DMS53 treated with DMSO at 0.1 percent for 48 hours (cell line): ENCODE data around the gene MYH9.
A peak's percentile ranks its signal among the peaks of the same experiment; 100 is the strongest.
"Not testable (repeated sequence)": the region's sequence is repeated elsewhere in the genome, so short reads cannot be mapped to it uniquely, and the experiment has no call there.

Source experiments
- DNase-seq: peaks from one replicate; lab custom pipeline; 2025; ENCODE audit not compliant: unreplicated experiment; lab: John Stamatoyannopoulos, UW

Gene MYH9

DNA sequence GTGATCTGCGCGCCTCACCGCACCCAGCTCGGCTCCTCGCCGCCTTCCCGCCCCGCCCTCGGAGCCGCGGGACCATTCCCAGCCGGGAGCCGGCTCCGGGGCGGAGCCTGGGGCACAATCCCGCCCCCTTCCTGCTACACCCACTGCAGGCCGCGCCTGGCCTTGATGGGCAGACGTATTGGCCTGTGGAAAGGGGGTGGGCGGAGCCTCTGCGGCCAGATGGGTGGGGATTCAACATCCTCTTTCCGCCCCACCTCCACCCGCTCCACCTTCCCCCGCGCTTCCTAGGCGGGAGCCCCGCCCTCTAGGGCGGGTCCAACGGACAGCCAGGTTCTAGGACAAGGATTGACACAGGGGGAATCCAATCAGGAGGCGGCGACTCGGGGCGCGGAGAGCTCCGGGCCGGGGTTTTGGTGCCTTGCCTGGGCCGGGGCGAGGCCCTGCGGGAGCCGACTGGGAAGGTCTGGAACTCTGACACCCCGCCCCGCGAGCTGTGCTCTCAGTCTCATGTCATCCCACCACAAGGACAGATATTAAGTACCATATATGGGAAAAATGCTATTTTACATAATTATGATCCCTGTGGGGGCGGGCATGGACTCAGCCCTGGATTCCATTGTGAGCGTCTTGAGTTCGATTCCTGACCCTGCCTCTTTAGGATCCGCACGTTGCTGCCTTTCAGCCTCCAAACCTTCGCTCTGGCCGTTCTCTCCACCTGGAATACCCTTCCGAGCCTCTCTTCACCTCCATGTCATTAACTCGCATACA is at the start of gene MYH9:
MYH9 (minus strand) TSS at position 9 of the 768 bp plus-strand sequence. CDS start 38,731 bp downstream, outside the sequence.
- peak; percentile 57 for DNase-seq

DNA sequence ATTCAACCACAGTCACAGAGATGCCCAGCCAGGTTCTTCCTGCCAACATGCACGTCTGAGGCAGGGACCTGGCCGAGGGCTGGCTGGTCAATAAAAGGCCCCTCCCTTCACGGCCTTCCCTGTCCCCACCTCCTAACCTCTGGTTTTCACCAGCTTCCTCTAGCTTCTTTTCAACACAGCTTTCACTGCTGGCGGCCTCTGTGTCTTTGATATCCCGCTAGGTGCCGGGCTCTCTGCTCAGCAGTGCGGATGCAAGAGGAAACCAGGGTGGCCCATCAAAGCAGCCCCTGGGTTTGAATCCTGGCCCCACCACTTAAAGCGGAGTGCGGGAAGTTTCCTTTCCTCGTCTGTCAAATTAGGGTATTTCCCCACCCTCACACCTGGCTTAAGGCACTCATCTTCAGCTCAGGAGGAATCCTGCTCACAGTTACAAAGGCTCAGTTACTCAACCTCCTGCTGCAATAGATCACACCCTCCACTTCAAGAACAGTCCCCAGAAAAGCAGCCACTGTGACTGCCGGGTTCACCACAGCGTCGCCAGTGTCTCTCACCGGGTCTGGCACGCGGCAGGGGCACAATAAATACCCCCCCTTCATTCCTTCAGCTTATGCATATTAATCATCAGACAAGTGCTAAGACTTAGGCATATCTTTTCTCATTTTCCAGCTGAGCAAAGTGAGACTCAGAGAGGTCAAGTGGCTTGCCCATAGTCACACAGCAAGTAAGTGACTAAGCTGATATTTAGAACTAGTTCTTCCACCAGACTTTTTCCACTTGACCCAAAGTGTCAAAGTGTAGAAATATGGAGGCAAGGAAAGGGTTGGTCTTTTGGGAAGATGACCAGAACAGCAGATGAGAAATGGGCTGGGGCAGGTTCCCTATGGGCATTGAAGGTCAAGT is 48.0 kb upstream of the MYH9 start:
- DNase-seq = peak; percentile 29

DNA sequence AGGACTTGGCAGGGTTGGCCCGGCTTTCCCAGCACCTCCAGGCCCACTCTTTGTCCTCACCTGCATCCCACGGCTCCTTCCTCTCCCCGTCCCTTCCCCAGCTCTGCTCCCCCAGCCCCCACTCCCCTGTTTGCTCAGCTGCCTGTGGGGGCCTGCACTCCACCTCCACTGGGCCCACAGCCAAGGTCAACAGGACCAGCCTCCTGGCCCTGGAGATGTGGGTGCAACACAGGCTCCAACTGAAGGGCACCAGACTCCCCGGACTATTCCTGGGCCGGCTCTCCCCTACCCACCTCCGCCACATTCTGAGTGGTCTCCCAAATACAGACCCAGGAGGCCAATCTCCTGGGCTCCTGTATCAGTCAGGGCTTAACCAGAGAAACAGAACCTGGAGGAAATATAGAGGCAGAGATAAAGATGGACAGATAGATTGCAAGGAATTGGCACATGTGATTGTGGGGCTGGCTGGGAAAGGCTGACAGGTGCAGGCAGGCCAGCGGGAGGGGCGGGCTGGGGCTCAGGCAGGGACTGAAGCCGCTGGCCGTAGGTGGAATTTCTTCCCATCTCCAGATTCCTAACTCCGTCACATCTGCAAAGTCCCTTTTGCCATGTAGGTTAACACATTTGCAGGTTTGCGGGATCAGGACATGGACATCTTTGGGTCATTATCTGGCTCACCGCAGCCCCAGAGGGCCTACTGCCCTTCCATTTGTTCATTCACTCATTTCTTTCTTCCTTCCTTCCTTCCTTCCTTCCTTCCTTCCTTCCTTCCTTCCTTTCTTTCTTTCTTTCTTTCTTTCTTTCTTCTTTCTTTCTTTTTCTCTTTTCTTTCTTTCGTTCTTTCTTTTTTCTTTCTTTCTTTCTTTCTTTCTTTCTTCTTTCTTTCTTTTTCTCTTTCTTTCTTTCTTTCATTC is 45.8 kb upstream of the MYH9 start:
- peak; percentile 47 for DNase-seq

DNA sequence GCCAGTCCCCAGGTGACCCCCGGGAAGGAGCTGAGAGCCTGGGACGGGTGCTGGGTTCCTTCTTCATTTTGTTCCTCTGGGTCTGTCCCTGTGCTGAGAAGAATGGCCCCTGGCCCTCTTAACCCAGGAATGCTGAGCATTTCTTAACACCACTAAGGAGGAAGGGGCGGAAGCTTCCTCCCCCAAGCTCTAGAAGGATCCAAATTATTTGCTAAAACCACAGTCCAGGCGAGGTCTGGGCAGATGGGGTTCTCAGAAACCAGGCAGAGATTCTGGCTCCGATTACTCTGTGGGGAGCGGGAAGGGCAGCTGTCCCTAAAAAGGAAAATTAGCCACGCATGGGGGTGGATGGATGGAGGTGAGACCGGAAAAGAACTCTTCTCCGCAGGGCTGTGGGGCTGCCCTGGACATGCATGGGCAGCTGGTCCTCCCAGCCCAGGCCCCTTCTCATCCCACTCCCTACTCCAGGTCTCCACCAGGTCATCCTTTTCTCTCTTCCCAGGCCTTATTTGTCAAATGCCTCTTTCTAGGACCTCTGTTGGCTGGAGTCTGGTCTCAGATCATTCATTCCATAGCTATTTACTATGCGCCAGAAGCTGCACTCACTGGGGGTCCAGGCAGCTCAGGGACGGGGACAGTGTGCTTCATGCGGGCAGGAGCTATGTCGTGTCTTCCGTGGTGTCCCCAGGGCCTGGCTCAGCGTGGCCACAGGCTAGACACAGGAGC is 45.0 kb upstream of the MYH9 start:
- DNase-seq = no peak

DNA sequence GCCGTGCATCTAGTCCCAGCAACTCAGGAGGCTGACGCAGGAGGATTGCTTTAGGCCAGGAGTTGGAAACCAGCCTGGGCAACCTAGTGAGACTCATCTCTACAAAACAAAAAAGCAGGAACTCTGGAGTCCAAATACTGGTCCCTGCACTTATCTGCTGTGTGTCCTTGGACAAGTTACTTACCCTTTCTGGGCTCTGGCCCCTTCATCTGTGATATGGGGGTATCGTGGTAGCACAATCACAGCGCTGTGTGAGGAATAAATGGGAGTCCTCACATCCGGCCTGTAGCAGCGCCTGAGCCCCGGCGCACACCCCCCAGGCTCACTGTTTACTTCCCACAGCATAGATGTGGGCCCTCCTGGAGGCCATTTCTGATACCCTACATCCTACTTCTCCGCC is 44.2 kb upstream of the MYH9 start:
- DNase-seq = no peak

DNA sequence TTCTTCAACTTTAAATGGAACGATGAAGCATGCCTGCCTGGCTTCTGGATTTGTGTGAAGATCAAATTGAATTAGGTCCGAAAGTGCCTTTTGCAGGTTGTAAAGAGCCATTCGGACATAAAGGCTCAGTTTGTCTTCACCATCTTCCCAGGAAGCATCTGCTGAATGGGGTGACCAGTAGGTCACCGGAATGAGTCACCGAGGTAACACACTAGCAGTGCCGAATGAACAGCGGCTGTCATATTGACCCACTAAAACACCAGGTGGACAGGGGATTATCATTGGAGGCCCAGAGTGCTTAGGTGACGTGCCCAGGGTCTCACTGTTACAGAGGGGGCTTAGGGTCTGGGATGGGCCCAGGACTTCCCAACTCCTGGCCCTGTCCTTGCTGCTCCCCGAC is 43.1 kb upstream of the MYH9 start:
- peak; percentile 32 for DNase-seq

DNA sequence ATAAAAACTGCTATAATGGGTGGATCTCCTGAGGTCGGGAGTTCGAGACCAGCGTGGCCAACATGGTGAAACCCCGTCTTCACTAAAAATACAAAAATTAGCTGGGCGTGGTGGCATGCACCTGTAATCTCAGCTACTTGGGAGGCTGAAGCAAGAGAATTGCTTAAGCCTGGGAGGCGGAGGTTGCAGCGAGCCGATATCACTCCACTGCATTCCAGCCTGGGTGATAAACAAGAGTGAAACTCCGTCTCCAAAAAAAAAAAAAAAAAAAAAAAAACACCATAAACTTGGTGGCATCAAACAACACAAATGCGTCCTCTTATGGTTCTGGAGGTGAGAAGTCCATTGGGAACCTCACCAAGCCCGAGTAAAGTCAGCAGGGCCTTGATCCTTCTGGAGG is 40.2 kb upstream of the MYH9 start:
- DNase-seq = not testable (repeated sequence)

DNA sequence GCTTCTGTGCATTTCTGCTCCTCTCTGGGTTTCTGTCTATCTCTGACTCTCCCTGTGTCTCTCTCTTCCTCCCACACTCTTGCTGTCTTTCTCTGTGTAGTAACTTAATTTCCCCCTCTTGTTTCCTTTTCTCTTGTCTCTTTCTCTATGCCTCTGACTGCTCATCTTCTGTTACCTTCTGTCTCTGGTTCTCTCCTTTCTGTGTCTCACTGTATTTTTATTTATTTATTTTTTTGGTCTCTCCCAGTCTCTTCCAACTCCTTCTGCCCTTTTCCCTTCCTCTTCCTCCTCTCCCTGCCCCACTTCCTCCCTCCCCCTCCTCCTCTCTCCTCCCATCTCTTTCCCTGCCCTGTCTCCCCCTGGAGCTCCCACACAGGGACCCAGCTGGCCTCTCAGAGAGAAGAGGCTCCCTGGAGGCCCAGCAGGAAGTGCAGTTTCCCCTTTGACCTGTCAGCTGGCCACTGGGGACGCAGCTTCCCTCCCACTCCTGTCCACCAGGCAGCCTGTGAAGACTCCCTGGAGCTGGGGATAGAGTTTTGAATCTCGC is 38.3 kb upstream of the MYH9 start:
- DNase-seq = no peak

DNA sequence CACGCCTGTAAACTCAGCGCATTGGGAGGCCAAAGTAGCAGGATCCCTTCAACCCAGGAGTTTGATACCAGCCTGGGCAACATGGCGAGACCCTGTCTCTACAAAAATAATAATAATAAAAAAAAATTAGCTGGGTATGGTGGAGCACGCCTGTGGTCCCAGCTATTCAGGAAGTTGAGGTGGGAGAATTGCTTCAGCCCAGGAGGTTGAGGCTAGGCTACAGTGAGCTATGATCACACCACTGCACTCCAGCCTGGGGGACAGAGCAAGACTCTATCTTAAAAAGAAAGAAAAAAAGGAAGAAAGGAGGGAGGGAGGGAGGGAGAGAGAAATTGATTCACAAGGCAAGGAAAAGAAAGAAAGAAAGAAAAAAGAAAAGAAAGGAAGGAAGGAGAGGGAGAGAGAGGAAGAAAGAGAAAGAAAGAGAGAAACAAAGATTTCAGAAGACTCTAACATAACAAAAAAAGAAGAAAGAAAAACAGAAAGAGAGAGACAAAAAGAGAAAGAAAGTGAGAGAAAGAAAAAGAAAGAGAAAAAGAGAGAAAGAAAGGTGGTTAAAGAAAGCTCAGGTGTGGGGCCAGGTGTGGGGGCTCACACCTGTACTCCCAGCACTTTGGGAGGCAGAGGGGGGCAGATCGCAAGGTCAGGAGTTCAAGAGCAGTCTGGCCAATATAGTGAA is 37.3 kb upstream of the MYH9 start:
- DNase-seq = no peak

DNA sequence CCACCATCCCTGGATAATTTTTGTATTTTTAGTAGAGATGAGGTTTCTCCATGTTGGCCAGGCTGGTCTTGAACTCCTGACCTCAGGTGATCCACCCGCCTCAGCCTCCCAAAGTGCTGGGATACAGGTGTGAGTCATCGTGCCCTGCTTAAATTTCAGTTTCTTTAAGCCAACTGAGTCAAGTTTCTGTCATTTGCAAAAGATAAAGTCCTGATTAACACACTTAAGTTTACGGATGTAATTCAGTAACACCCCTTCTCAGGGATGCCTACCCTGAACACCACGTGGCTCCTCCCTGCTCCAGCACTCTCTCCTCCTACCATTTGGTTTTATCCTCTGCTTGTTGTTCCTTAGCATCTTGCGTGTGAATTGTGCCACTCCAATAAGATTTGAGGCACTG is 36.7 kb upstream of the MYH9 start:
- DNase-seq = not testable (repeated sequence)

DNA sequence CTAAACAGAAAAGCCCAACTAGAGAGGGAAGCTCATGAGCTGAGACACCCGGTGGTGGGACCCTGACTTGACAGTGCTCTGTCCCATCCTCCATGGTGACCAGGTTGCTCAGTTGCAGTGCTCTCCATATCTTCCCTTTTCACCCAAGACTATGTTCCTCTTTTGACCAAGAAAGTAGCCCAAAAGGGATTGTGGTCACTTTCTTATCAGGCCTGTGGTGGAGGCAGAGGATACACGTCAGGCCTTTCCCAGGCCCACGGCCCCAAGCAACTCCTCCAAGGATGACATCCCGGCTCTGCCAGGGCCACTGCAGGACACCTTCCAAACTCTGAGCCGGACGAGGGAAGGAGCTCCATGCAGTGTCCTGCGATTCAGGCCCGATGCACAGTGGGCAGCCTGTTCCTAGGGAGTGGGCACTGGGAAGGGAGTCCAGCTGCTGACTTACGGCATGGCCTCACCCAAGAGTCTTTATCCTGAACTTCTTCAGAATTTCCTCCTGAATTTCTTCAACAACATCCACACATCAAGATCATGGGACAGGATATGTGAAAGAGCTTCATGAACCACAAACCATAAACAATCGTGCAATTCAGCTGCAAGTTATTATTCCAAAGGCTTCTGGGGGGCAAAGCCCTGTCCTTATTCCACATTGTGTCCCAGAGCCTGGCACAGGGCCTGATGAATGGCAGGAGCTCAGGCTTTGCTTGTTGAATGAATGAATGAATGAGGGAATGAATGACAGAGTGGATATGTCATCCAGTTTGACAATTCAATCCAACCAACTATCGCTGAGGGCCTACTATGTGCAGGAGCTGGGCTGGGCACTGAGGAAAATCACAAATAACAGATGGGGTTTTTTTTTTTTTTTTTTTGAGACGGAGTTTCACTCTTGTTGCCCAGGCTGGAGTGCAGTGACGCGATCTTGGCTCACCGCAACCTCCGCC is 36.0 kb upstream of the MYH9 start:
- no peak for DNase-seq

DNA sequence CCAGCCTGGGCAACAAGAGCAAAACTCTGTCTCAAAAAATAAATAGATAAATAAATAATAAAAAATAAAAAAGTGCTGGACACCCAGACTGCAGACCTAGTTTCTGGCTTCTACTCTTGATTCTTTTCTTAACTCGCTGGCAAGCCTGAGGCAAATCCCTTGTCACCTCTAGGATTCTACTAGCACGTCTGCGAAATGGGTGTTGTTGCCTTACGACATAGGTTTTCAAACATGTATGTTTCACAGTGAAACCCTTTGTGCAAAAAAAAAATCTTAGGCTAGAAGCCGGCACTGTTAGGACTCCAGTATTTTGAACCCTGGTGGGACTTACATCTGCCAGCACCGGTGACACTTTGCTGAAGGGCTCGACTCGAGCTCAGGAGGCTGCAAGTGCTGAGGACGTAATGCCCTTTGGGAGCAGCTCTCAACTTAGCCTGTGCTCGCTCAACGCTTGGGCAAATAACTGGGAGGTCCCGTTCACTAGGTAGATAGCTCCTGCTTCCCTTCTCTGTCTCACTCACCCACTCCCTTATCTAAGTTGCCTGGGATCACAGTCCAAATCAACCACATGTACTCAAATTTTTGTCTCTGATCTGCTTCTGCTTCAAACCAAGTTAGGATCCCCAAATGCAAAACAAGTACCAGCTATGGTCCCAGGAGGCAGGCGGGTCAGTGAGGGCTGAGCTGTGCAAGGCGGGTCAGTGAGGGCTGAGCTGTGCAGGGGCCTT is 34.7 kb upstream of the MYH9 start:
- no peak for DNase-seq

DNA sequence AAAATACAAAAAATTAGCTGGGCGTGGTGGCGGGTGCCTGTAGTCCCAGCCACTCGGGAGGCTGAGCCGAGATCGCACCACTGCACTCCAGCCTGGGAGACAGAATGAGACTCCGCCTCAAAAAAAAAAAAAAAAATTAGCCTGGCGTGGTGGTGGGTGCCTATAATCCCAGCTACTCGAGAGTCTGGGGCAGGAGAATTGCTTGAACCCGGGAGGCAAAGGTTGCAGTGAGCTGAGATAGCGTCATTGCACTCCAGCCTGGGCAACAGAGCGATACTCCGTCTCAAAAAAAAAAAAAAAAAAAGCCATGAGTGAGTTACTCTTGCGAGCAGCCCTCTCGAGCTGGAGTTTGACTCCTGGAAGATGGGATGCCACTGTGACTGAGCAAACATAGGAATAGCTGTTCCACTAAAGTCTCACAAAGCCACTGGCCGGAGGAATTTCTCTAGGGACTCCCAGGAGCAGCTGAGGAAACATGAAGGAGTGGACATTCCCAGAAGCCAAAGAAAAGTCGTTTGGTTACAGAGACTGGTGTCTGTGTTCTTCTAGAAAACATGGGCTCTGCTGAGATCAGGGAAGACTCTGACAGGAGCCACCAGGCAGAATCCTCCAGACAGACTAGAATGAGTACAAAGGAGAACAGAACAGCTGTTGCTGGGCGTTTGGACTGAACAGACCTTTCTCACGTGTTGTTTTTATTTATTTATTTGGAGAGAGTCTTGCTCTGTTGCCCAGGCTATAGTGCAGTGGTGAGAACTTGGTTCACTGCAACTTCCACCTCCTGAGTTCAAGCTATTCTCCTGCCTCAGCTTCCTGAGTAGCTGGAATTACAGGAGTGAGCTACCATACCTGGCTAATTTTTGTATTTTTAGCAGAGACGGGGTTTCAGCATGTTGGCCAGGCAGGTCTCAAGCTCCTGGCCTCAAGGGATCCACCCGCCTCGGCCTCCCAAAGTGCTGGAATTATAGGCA is 32.4 kb upstream of the MYH9 start:
- DNase-seq = no peak

DNA sequence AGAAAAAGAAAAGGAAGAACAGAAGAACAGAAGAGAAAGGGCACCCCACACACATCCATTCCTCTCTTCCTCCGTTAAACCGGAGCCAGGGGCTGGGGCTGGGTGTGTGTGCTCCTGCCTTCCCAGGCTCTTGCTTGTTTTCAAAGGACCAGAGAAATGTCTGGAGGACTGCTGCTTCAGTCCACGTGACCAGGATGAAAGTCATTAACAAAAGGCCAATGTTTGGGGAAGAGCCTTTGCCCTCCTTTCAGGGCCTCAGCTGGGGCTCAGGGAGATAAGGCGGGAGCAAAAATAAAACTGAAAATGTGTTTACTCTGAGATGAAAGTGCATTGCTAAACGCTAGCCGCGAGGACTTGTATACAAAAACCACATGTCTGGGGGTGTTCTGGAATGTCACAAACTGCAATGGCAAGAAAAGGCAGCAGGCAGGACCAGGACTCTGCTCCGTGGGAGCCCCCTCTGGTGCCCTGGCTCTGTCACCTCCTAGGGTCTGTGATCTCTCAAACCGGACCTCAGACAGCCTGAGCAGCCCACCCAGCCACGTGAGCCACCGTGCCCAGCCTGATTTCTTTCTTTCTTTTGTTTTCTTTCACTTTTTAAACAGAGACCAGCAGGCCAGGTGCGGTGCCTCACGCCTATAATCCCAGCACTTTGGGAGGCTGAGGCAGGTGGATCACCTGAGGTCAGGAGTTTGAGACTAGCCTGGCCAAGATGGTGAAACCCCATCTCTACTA is 31.6 kb upstream of the MYH9 start:
- DNase-seq = peak; percentile 8

DNA sequence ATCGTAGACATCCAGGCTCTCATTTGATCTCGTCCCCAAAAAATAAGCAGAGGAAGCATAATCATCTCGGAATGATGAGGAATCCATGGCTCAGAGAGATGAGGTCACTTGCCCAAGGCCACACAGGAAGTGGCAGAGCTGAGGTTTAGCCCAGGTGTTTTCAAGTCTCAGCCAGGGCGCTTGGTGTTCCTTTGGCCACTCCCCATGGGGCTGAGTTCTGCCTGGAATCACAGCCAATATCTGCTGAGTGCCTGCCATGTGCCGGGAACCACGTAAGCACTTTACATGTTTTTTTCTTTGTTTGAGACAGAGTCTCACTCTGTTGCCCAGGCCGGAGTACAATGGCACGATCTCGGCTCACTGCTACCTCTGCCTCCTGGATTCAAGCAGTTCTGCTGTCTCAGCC is 29.5 kb upstream of the MYH9 start:
- no peak for DNase-seq
